Body of pancreas (tissue), 4 donors: Measurements from ENCODE around the gene AP2A2. TPM values are rescaled to one million over a fixed set of nuclear protein-coding genes. Genes with fewer than 3 reads are reported as not detected.
A peak's percentile ranks its signal among the peaks of the same experiment; 100 is the strongest.

Experiments used
- ATAC-seq: fragments of 150-250 bp; one replicate; pipeline ENCODE4 v1.9.1; 2016
- DNase-seq, 4 donors: peaks; one replicate each; pipeline ENCODE4 v3.0.0-alpha.2; 2019
- H3K27ac ChIP-seq, 4 donors: fragments of 200-600 bp; sonication (generic); 1 replicate in 3 of 4; 2 replicates in 1 of 4; pipeline versions ENCODE4 v1.5.1 to v1.6.1; 2016 to 2019; ENCODE audit warnings: mild to moderate bottlenecking in 1 of 4, mixed read lengths in 1 of 4, moderate library complexity in 1 of 4
- H3K27me3 ChIP-seq, 2 donors: fragments of 200-600 bp; sonication (generic); one replicate each; pipeline ENCODE4 v1.6.0; 2016; ENCODE audit warnings: mild to moderate bottlenecking in 1 of 2
- H3K36me3 ChIP-seq, 2 donors: fragments of 200-600 bp; sonication (generic); replicated peaks in 1 of 2; 2 replicates each; pipeline ENCODE4 v1.5.1; 2016; ENCODE audit warnings: low read depth in 2 of 2; ENCODE audit not compliant: insufficient read depth in 1 of 2
- H3K4me1 ChIP-seq: fragments of 200-600 bp; sonication (generic); one replicate; pipeline ENCODE4 v1.6.0; 2016
- H3K4me3 ChIP-seq, 2 donors: fragments of 200-600 bp; sonication (generic); 1 replicate in 1 of 2; 2 replicates in 1 of 2; pipeline ENCODE4 v1.5.1; 2016 to 2019
- H3K9me3 ChIP-seq, 3 donors: fragments of 200-600 bp; sonication (generic); 1 replicate in 2 of 3; 2 replicates in 1 of 3; pipeline ENCODE4 v1.5.1; 2016
- POLR2A ChIP-seq, 3 donors: fragments of 450-650 bp; IDR thresholded peaks; one replicate each; pipeline ENCODE4 v1.6.1; 2016; ENCODE audit warnings: antibody characterized with exemption in 3 of 3, mild to moderate bottlenecking in 2 of 3
- WGBS, 2 donors: methylation state at CpG; one replicate each; pipeline ENCODE4 v1.1.5; 2017; 5-methylcytosine and 5-hydroxymethylcytosine counted together
- intact Hi-C: fragments of 100-400 bp; cut with DNase I; formaldehyde crosslinking; loops from one replicate; pipeline ENCODE4 v1.15.1; 2023
- total RNA-seq, 2 donors: library from RNA; depleted of rRNA; stranded (reverse); fragments of >200 nt; gene quantifications; one replicate each; pipeline ENCODE4 v1.1.0, GENCODE V29; 2016
- TF ChIP-seq, protein P1 (sequence below), 7 experiments: fragments of 450-650 bp in 4 of 7; fragments of 200-600 bp in 3 of 7; sonication (generic) in 3 of 7; IDR thresholded peaks; one replicate each; pipeline ENCODE4 v1.5.1; 2016 to 2019; ENCODE audit warnings: antibody characterized with exemption in 7 of 7

Gene AP2A2
- total RNA-seq, 2 donors from 2014 or later = 40.7 to 77.8 TPM

DNA sequence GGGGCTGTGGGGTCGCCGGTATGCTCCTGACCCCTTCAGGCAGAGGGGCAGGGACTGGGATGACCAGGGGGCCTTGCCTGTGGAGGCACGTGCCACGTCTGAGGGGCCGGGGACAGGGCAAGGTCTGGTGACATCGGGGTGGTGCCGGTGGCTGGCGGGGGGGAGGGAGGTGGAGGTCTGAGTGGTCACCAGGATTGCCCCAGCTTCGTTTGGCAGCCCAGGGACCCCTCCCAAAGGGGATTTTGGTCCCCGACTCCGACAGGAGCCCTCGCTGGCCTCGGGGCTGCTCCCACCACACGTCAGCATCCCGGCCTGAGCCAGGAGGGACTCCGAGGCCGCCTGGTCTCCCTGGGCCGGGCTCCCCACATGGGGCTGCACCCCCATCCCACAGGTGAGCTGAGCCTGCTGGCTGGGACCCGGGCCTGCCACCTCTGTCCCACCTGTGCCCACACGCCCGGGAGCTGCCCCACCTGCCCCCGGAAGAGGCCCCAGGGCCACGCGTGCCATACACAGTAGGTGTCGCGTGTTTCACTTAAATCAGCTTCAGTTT is 111.9 kb downstream of the AP2A2 start:
- WGBS, 2 donors = 90 to 93% methylated on average over 7 to 21 of the region's 26 CpGs
- Histone ChIP-seq H3K9me3 (no peaks in the 10 kb centered on the region), H3K4me1 (peaks cover 94% of the 10 kb centered on the region), H3K36me3 (no peaks in the 10 kb centered on the region), H3K27me3 (no peaks in the 10 kb centered on the region), H3K27ac (peak overlapping the region; percentile 32 to 87 (median 74)), H3K4me3 (no peak overlapping the region)
- TF ChIP-seq POLR2A (IDR thresholded peaks at IDR 0.05) = no peak
- TF ChIP-seq, protein P1, sequence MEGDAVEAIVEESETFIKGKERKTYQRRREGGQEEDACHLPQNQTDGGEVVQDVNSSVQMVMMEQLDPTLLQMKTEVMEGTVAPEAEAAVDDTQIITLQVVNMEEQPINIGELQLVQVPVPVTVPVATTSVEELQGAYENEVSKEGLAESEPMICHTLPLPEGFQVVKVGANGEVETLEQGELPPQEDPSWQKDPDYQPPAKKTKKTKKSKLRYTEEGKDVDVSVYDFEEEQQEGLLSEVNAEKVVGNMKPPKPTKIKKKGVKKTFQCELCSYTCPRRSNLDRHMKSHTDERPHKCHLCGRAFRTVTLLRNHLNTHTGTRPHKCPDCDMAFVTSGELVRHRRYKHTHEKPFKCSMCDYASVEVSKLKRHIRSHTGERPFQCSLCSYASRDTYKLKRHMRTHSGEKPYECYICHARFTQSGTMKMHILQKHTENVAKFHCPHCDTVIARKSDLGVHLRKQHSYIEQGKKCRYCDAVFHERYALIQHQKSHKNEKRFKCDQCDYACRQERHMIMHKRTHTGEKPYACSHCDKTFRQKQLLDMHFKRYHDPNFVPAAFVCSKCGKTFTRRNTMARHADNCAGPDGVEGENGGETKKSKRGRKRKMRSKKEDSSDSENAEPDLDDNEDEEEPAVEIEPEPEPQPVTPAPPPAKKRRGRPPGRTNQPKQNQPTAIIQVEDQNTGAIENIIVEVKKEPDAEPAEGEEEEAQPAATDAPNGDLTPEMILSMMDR (IDR thresholded peaks at IDR 0.05) = no peak
- intact Hi-C loops = loop anchor here (5.0 kb wide), 1 partner anchor 180 kb away; no protein-coding TSS in a partner anchor
- ATAC-seq = no peak
- no peak for DNase-seq

DNA sequence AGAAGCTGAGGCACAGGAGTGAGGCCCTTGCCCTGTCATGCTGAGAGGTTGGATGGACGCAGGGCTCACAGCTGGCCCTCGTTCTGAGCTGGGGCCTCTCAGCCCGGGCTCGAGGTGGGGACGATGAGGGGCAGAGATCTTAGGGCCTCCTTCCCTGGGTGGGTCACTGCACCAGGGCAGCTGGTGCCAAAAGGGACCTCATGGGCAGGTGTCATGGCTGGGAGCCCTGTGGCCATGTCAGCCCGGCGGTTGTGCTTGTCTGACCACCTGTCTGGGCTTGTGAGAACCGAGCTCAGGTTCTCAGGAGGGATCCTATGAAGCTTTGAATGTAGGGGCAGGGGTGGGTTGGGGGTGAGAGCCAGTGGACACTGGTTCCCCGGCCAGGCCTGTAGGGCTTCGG is 112.7 kb downstream of the AP2A2 start:
- Histone ChIP-seq H3K36me3 (no peaks in the 10 kb centered on the region), H3K9me3 (no peaks in the 10 kb centered on the region), H3K4me1 (peaks cover 93% of the 10 kb centered on the region), H3K27ac (peak overlapping the region in 3 of 4 donors; percentile 77 to 87 (median 87)), H3K27me3 (no peaks in the 10 kb centered on the region), H3K4me3 (no peak overlapping the region)
- intact Hi-C loops = loop anchor here (5.0 kb wide), 1 partner anchor 181 kb away; no protein-coding TSS in a partner anchor
- ATAC-seq (no peak), DNase-seq (no peak)
- no peak for TF ChIP-seq POLR2A (IDR thresholded peaks at IDR 0.05)
- TF ChIP-seq, protein P1 (IDR thresholded peaks at IDR 0.05) = no peak
- 89 to 92% methylated on average over 2 to 10 of the region's 10 CpGs for WGBS, 2 donors

DNA sequence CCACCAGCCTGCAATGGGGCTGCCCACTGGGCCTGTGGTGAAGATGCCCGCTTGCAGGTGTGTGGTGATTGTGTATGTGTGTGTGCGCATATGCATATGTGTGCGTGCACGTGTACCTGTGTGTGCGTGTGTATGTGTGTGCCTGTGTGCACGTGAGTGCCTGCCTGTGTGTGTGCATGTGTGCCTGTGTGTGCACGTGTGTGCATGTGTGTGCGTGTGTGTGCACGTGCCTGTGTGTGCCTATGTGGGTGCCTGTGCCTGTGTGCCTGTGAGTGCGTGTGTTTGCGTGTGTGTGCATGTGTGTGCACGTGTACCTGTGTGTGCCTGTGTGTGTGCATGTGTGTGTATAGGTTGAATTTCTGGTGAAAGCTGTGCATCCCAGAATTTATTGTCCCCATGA is 113.3 kb downstream of the AP2A2 start:
- WGBS, 2 donors = 88 to 95% methylated on average over 11 to 12 of the region's 12 CpGs
- ATAC-seq (no peak), DNase-seq (no peak)
- no peaks in the 10 kb centered on the region for H3K27me3 ChIP-seq
- H3K27ac ChIP-seq = peak overlapping the region in 3 of 4 donors; percentile 77 to 87 (median 87)
- no peaks in the 10 kb centered on the region for H3K36me3 ChIP-seq
- TF ChIP-seq, protein P1 (IDR thresholded peaks at IDR 0.05) = no peak
- no peak for TF ChIP-seq POLR2A (IDR thresholded peaks at IDR 0.05)
- H3K9me3 ChIP-seq = no peaks in the 10 kb centered on the region
- no peak overlapping the region for H3K4me3 ChIP-seq
- H3K4me1 ChIP-seq = peaks cover 87% of the 10 kb centered on the region
- intact Hi-C loops = loop anchor here (5.0 kb wide), 1 partner anchor 182 kb away; no protein-coding TSS in a partner anchor

DNA sequence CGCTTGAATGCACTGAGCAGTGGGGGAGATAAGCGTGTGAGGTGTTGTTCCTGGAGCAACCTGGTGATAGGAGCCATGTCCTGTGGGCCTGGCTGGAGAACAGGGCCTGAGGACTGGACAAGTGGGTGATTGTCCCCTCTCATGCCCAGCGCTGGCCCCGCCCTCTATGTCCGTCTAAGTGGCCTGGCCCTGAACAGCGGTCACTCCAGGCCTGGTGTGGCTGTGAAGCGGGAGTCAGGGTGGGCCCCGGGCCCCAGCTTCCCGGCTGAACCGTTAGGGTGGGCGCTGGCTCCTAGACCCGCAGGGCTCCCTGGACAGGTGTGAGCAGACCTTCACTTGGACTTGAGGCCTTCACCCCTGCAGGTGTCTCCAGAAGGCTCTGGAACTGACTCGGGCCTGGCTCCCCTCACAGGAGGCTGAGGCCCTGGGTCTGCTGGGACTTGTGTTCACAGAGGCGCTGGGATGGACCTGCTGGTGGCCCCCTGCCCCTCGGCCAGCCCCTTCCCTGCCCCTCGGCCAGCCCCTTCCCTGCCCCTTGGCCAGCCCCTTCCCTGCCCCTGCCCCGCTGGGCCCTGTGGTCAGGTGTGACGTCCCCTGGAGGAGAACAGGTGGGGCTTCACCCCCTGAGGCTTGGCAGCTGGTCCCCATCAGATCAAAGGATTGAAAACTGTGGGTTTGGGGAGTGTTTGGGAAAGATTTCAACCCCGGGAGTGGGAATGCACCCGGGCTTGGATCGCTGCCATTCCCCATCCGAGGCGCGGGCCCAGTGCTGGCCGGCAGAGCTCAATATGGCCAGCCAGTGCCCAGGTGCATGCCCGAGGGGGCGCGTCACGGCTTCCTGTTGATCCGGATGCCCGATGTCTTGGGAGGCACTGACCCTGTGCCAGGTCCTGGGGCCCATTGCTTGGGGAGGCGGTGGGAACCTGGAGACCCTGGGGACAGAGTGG is 114.1 kb downstream of the AP2A2 start:
- WGBS, 2 donors = 60 to 61% methylated on average over 7 to 31 of the region's 32 CpGs
- Histone ChIP-seq H3K27me3 (no peaks in the 10 kb centered on the region), H3K9me3 (no peaks in the 10 kb centered on the region), H3K27ac (peak overlapping the region; percentile 77 to 87 (median 86)), H3K36me3 (no peaks in the 10 kb centered on the region), H3K4me1 (peaks cover 79% of the 10 kb centered on the region), H3K4me3 (no peak overlapping the region)
- ATAC-seq = peak; percentile 63
- peak in 2 of 3 donors; percentile 29 to 37 for TF ChIP-seq POLR2A (IDR thresholded peaks at IDR 0.05)
- TF ChIP-seq, protein P1 (IDR thresholded peaks at IDR 0.05) = no peak
- peak; percentile 69 to 87 (median 74) for DNase-seq
- intact Hi-C loops = loop anchor here (5.0 kb wide), 1 partner anchor 182 kb away; no protein-coding TSS in a partner anchor
